ENCODE measurements around the gene SPEF2.

DNA sequence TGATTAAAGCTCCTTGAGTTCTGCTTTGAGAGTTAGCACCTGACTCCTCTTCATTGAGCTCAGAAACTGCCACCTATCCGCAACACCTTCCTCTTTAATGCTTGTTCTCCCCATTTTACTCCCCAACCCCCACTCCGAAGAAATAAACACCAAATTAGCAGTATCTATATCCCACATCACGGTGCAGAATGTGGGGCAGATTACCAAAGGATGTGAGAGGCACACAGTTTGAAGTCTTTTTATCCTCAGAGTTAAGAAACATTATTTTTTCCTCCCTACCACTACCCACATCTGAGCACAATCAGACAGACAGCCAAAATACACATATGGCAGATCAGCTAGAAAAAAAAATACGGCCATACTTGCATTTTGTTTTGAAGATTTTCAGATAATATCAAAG, 212.9 kb downstream of the SPEF2 start:
- TF ChIP-seq, protein P1, sequence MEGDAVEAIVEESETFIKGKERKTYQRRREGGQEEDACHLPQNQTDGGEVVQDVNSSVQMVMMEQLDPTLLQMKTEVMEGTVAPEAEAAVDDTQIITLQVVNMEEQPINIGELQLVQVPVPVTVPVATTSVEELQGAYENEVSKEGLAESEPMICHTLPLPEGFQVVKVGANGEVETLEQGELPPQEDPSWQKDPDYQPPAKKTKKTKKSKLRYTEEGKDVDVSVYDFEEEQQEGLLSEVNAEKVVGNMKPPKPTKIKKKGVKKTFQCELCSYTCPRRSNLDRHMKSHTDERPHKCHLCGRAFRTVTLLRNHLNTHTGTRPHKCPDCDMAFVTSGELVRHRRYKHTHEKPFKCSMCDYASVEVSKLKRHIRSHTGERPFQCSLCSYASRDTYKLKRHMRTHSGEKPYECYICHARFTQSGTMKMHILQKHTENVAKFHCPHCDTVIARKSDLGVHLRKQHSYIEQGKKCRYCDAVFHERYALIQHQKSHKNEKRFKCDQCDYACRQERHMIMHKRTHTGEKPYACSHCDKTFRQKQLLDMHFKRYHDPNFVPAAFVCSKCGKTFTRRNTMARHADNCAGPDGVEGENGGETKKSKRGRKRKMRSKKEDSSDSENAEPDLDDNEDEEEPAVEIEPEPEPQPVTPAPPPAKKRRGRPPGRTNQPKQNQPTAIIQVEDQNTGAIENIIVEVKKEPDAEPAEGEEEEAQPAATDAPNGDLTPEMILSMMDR (conservative IDR thresholded peaks at IDR 0.05) = no peak
- no peak for TF ChIP-seq ZFX (IDR thresholded peaks at IDR 0.05)

All from C4-2B (cell line).